T-helper 1 cell treated with Interleukin-12 subunit alpha and Interleukin-12 subunit beta and Interleukin-4 antibody, amounts not matched to agents 30 μg/mL and 1 μg/mL, for 36 hours (primary cell): ENCODE measurements around the gene LIMCH1.

Experiments used
- H3K27ac Mint-ChIP-seq: one replicate; pipeline ENCODE4 v1.8.0; 2021; ENCODE audit warnings: mild to moderate bottlenecking, mixed read lengths
- H3K27me3 Mint-ChIP-seq: one replicate; pipeline ENCODE4 v1.8.0; 2021; ENCODE audit warnings: low read depth, mixed read lengths
- H3K36me3 Mint-ChIP-seq: one replicate; pipeline ENCODE4 v1.8.0; 2021; ENCODE audit warnings: low read depth, mixed read lengths
- H3K4me1 Mint-ChIP-seq: one replicate; pipeline ENCODE4 v1.8.0; 2021; ENCODE audit warnings: low read depth, mixed read lengths
- H3K4me3 Mint-ChIP-seq: one replicate; pipeline ENCODE4 v1.8.0; 2021; ENCODE audit warnings: mild to moderate bottlenecking, moderate library complexity, mixed read lengths
- H3K9me3 Mint-ChIP-seq: one replicate; pipeline ENCODE4 v1.8.0; 2021; ENCODE audit warnings: mixed read lengths

LIMCH1 gene

DNA sequence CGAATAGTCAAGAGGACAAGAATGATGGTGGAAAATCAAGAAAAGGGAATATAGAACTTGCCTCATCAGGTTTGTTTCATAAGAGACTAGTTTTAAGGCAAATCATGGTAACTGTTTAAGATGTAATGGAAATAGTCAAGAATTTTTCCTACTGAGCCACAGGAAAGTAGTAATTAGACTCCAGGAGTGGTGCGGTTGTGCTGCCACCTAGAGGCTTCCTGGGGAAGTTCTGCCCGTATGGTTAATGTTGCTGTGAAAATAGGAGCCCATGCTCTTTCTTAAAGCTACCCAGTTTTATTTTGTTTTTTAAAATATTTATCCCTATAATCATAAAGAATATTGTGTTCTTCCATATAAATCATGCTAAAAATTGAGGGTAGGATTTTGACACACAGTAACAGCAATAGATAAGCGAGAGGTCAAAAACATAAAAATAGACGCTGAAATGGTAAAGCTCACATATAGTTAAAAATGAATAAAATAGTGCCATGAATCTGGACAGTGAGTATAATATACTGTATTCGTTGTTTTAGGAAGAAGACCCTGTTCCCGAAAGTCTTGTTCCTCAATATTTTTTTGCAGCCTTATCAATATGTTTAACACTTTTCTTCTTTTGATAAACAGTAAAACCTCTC is 123.6 kb downstream of the LIMCH1 start:
- no peak overlapping the region for H3K27ac Mint-ChIP-seq
- no peak overlapping the region for H3K4me3 Mint-ChIP-seq
- H3K36me3 Mint-ChIP-seq = no peaks in the 10 kb centered on the region
- H3K27me3 Mint-ChIP-seq = no peaks in the 10 kb centered on the region
- H3K4me1 Mint-ChIP-seq = no peaks in the 10 kb centered on the region
- H3K9me3 Mint-ChIP-seq = no peaks in the 10 kb centered on the region

DNA sequence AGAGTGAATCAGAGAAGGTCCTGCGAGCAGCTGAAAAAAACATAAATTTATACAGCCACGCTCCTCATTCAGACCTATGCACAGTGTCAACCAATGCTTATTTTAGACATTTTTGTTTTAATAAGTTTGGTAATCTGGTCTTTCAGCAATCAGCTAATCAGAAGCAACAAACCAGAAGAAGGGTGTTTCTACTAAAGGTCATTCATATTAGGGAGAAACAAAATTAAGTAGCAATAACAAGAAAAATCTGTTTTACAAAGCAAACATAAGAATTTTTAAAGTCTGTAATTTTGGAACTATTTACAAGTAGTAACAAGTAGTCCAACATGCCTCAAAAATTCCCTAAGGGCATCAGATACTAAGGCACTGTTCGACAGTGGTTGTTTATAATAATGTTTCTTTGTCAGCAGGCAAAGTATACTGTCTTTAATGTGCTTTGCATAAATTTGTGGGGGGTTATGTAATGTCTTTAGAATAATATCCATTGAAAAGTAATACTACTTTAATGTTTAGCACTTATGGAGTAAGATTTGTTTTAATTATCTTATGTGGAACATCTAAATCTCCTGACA is 127.8 kb downstream of the LIMCH1 start:
- no peaks in the 10 kb centered on the region for H3K9me3 Mint-ChIP-seq
- H3K36me3 Mint-ChIP-seq = no peaks in the 10 kb centered on the region
- H3K4me1 Mint-ChIP-seq = no peaks in the 10 kb centered on the region
- H3K4me3 Mint-ChIP-seq = no peak overlapping the region
- no peak overlapping the region for H3K27ac Mint-ChIP-seq
- no peaks in the 10 kb centered on the region for H3K27me3 Mint-ChIP-seq

DNA sequence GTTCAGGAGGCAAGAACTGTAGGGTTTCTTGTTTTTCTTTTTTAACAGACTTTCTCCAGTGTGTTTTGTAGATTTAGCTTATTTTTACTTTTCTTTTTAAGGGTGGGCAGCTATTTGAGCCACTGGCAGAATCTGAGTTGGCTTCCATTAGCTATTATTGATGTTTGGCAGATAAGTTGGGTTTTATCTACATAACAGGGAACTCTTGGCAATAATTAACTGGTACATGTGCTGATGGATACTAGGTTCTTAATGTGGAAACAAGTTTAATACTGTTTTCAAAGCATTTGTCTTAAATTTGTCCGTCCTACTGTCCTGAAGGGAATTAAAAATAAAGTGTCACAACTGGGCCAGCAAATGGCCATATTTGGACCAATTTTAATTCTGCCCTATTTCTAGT is 130.1 kb downstream of the LIMCH1 start:
- no peaks in the 10 kb centered on the region for H3K36me3 Mint-ChIP-seq
- H3K9me3 Mint-ChIP-seq = no peaks in the 10 kb centered on the region
- H3K4me3 Mint-ChIP-seq = no peak overlapping the region
- H3K27me3 Mint-ChIP-seq = no peaks in the 10 kb centered on the region
- H3K4me1 Mint-ChIP-seq = no peaks in the 10 kb centered on the region
- H3K27ac Mint-ChIP-seq = no peak overlapping the region

DNA sequence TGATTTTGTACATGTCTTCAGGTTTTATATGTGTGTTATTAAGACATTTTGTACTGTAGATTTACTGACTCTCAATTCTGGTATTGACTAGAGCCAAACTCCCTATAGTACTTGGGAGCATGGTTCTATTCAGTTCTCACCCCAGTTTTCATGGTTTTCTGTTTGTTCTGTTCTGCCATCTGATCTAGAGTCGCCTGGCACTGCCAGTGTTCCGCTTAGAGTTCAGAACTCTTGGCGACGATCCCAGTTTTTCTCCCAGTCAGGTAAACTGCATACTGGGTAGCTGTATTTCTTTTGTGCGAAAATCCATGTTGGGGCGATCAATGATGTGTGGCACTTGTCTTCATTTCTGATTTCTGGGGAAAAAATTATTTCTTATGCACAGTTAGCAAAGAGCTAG is 132.6 kb downstream of the LIMCH1 start:
- H3K4me1 Mint-ChIP-seq = no peaks in the 10 kb centered on the region
- H3K9me3 Mint-ChIP-seq = no peaks in the 10 kb centered on the region
- H3K27me3 Mint-ChIP-seq = no peaks in the 10 kb centered on the region
- H3K27ac Mint-ChIP-seq = no peak overlapping the region
- H3K4me3 Mint-ChIP-seq = no peak overlapping the region
- no peaks in the 10 kb centered on the region for H3K36me3 Mint-ChIP-seq

DNA sequence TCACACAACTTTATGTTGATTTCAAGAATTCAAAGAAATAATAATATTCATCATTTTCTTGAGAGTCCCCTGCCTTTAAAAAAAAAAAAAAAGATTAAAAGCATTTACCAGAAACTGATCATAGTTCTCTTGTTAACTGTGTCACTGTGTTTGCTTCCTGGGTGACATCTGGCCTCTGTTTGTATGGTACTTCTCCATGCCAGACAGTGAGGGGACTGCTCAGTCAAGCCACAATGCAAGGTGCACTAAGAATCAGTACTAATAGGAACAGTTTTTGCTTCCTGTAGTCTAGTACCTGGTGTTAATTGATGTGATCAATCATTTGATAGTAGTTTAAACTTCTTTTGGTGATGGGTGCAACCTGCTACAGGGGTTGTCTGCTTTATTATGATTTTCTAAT is 133.0 kb downstream of the LIMCH1 start:
- H3K4me3 Mint-ChIP-seq = no peak overlapping the region
- H3K36me3 Mint-ChIP-seq = no peaks in the 10 kb centered on the region
- H3K4me1 Mint-ChIP-seq = no peaks in the 10 kb centered on the region
- H3K27ac Mint-ChIP-seq = no peak overlapping the region
- H3K27me3 Mint-ChIP-seq = no peaks in the 10 kb centered on the region
- H3K9me3 Mint-ChIP-seq = no peaks in the 10 kb centered on the region

DNA sequence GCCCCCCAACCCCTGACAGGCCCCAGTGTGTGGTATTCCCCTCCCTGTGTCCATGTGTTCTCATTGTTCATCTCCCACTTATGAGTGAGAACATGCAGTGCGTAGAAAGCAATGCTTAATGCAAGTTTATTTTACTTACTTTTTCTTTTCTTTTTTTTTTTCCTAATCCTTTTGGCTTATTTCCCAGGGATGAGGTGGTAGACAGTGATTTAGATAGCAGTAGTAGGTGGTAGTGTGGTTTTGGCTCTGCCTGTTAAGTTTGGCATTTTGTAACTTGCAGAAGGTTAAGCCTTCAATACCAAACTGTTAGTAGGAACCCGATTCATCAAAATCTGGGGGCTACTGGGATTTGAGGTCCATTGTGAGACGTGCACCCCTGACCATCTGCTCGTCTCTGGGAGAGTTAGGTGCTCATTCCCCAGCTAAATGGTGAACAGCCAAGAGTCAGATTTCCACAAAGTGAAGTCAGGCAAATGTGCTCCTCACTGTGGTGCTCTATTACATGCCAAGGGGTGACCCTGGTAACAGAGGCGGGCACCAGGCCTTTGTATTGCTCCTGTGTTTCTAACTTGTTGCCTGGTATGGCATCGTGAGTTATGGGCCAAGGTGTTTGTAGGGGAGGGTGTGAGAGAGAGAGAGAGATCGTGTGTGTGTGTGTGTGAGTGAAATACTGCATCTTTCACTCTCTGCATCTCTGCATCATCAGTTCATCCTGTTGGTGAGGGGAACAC is 140.3 kb downstream of the LIMCH1 start:
- no peaks in the 10 kb centered on the region for H3K36me3 Mint-ChIP-seq
- no peaks in the 10 kb centered on the region for H3K9me3 Mint-ChIP-seq

DNA sequence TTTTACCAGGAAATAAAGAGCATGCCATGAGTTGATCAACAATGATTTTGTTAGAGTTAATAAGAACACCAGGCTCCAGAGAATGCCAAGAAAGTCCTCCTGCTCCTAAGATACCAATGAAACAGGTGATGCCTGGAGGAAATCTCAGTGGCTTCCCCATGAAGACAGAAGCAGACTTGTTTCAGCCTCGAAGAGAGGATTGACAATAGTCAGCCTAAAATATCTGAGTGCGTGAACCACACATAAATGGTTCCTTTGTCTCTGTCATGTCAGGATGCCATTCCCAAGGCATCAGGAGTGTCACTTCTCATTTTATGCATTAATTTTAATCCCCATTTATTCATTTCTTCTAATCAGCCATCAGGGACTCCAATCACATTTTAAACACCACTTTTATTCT is 141.0 kb downstream of the LIMCH1 start:
- H3K9me3 Mint-ChIP-seq = no peaks in the 10 kb centered on the region
- no peak overlapping the region for H3K4me3 Mint-ChIP-seq
- no peaks in the 10 kb centered on the region for H3K36me3 Mint-ChIP-seq
- no peaks in the 10 kb centered on the region for H3K4me1 Mint-ChIP-seq
- H3K27me3 Mint-ChIP-seq = no peaks in the 10 kb centered on the region
- no peak overlapping the region for H3K27ac Mint-ChIP-seq

More for the DNA sequence above, 140.3 kb downstream of the LIMCH1 start:
- no peaks in the 10 kb centered on the region for H3K4me1 Mint-ChIP-seq
- H3K4me3 Mint-ChIP-seq = no peak overlapping the region
- no peak overlapping the region for H3K27ac Mint-ChIP-seq
- H3K27me3 Mint-ChIP-seq = no peaks in the 10 kb centered on the region

DNA sequence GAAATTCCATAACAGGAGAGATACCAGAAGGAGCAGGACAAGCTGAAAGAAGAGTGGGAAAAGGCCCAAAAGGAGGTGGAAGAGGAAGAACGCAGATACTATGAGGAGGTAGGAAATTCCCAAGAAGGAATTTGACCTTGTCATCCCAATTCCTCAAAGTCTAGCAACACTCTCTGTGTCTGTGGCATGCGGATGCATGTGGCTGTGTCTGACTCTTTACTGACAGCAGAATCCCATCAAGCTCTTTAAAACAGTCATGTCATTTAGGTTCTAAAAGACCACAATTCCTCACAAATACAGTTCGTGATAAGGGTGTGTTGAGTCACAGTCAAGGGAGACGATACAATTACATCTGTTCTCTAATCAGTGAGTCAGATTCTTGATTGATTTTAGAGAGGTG is 142.0 kb downstream of the LIMCH1 start:
- no peaks in the 10 kb centered on the region for H3K4me1 Mint-ChIP-seq
- H3K27me3 Mint-ChIP-seq = no peaks in the 10 kb centered on the region
- no peak overlapping the region for H3K4me3 Mint-ChIP-seq
- H3K9me3 Mint-ChIP-seq = no peaks in the 10 kb centered on the region
- no peak overlapping the region for H3K27ac Mint-ChIP-seq
- H3K36me3 Mint-ChIP-seq = no peaks in the 10 kb centered on the region

DNA sequence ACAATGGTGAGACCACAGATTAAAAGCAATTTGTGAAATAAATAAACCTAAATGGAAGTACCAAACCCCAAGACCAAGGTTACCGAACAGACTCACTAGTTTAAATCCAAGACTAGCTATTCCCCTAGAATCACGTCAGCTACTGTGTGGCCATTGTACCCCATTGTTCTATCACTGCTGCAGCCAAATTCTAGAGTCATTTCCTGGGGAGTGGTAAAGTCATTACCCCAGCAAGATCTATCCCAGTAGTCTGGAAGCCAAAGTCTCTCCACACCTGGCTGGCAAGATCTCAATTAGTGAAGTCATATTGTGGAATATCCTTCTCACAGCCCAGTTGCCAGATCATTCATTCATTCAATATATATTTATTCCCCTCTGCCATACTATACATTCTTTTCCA is 143.1 kb downstream of the LIMCH1 start:
- H3K4me1 Mint-ChIP-seq = no peaks in the 10 kb centered on the region
- no peak overlapping the region for H3K27ac Mint-ChIP-seq
- H3K27me3 Mint-ChIP-seq = no peaks in the 10 kb centered on the region
- no peaks in the 10 kb centered on the region for H3K9me3 Mint-ChIP-seq
- H3K36me3 Mint-ChIP-seq = no peaks in the 10 kb centered on the region
- H3K4me3 Mint-ChIP-seq = no peak overlapping the region

DNA sequence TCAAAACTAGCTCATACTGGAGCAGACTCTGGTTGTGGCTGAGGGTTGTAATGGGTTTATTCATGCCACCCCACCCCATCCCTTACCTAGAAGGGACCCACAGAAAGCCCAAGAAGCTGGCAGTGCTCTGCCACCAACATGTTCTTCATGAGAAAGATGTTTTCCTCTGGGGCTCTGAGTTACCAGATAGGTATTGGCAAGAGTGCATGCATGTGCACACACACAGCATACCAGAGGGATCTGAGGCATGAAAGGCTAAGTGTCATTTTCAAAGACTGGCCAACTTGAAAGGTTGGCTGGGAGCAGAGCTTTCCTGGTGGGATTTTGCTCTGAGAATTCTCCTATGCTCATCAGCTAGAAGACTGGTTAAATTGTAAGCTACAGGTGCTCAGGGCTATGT is 145.4 kb downstream of the LIMCH1 start:
- no peak overlapping the region for H3K27ac Mint-ChIP-seq
- no peaks in the 10 kb centered on the region for H3K9me3 Mint-ChIP-seq
- no peaks in the 10 kb centered on the region for H3K27me3 Mint-ChIP-seq
- no peaks in the 10 kb centered on the region for H3K36me3 Mint-ChIP-seq
- no peaks in the 10 kb centered on the region for H3K4me1 Mint-ChIP-seq
- no peak overlapping the region for H3K4me3 Mint-ChIP-seq

DNA sequence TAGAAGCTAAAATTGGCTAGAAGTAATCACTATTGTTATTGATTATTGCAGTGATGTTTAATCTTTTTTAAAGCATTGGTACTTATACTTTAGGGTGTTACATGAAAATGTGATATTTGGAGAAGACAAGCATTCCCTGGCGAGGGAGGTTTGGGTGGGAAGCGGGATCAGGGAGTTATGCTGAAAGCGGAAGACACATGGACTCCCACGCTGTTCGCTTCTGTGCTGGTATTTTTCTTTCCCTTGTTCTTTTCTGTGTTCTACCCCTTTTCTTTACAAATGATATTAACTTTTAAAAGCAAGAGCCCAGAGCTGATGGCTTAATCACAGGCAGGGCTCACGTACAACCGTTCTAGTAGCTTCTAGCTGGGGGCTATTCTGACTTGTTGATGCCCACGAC is 148.9 kb downstream of the LIMCH1 start:
- Mint-ChIP-seq H3K27me3 (peaks cover 3% of the 10 kb centered on the region), H3K9me3 (no peaks in the 10 kb centered on the region), H3K4me3 (no peak overlapping the region), H3K27ac (no peak overlapping the region), H3K36me3 (no peaks in the 10 kb centered on the region), H3K4me1 (no peaks in the 10 kb centered on the region)

DNA sequence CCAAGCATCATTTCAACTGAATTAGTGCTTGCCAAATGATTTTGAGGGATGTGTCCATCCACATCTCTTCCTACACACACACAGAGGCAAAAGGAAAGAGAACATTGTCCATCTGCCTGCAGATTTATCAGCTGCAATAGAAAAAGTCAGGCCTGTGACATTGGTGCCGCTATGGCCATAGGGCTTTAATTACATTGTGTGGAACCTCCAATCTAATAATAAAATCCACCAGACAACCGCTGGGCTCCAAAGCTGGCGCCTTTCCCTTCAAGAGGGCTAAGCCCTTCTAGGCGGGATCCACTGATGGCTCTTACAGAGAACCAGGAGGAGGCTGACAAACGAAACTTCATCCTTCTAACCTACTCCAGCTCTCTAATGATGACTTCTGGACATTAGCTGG is 150.0 kb downstream of the LIMCH1 start:
- Mint-ChIP-seq H3K4me1 (peaks cover 1% of the 10 kb centered on the region), H3K36me3 (no peaks in the 10 kb centered on the region)

DNA sequence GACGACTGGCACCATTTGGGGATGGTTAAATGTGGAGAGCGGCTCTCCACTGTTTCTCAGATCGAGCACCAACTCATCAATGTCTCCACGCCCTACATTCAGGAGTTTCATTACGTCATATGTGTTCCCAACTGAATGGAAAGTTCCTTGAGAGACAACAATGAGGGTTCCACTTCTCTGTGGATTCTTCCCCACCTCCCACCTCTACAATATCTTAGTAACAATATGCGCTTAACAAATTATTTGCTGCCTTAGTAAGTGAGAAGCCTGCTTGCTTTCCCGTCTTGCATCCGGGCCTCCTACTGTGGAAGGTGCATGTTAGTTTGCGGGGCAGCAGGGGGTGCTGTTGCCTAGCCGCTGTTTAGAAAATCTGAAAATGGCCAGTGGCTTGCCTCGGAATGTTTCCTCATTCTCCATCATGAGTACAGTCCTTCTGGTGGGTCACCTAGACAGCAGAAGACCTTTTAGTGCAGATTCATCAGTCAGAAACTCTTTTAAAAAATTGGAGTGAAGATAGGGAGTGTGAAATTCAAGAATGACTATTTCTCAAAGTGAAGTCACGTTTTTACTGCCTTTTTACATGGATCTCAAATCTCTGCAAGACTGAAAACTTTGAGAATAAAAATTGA is 154.9 kb downstream of the LIMCH1 start:
- Mint-ChIP-seq H3K4me1 (peaks cover 2% of the 10 kb centered on the region), H3K27ac (no peak overlapping the region), H3K27me3 (peaks cover 3% of the 10 kb centered on the region), H3K9me3 (no peaks in the 10 kb centered on the region), H3K36me3 (no peaks in the 10 kb centered on the region), H3K4me3 (no peak overlapping the region)

More for the DNA sequence above, 150.0 kb downstream of the LIMCH1 start:
- no peak overlapping the region for H3K4me3 Mint-ChIP-seq
- H3K27ac Mint-ChIP-seq = no peak overlapping the region
- peaks cover 3% of the 10 kb centered on the region for H3K27me3 Mint-ChIP-seq
- H3K9me3 Mint-ChIP-seq = no peaks in the 10 kb centered on the region

DNA sequence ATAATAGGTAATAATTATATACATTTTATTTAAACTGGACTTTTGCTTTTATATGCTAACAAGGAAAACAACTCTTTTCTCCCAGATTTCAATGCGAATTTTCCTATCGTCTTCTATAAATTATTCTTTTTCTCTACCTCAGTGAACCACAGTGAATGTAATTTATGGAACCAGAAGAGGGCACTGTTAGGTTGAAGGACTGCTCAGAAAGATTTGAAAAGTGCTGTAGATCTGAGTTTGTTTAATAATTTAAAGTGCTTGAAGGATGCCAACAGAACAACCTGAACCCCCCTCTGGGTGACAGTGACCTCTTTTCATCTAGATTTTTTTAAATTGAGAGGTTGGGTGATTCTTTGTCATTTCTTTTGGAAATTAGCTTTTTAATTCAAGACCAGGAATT is 155.7 kb downstream of the LIMCH1 start:
- no peak overlapping the region for H3K4me3 Mint-ChIP-seq
- no peak overlapping the region for H3K27ac Mint-ChIP-seq
- no peaks in the 10 kb centered on the region for H3K36me3 Mint-ChIP-seq
- H3K9me3 Mint-ChIP-seq = no peaks in the 10 kb centered on the region
- peaks cover 3% of the 10 kb centered on the region for H3K27me3 Mint-ChIP-seq
- peaks cover 2% of the 10 kb centered on the region for H3K4me1 Mint-ChIP-seq

DNA sequence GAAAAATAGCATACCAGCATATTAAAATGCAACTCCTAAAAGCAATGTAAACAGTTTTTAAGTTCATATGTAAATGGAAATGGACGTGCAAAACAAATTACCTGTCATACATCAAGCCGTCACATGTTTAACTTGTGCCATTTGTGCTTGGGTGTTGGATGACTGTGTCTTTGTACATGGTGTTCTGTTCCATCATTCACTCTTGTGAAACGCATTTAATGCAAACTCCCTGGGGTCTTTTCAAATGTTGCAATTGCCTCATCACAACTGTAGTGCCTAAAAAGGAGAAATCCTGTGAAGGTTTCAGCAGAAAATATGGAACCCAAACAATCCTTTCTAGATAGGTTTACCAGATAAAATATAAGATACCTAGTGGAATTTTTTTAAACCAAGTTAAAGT is 158.2 kb downstream of the LIMCH1 start:
- no peak overlapping the region for H3K4me3 Mint-ChIP-seq
- no peaks in the 10 kb centered on the region for H3K9me3 Mint-ChIP-seq
- no peaks in the 10 kb centered on the region for H3K36me3 Mint-ChIP-seq
- no peak overlapping the region for H3K27ac Mint-ChIP-seq
- peaks cover 2% of the 10 kb centered on the region for H3K4me1 Mint-ChIP-seq
- no peaks in the 10 kb centered on the region for H3K27me3 Mint-ChIP-seq
